C4-2B (cell line): ENCODE results near the gene CEP70.

Experiments used
- CTCF ChIP-seq: fragments of 450-650 bp; conservative IDR thresholded peaks from 2 replicates; pipeline ENCODE4 v1.5.1; 2017; ENCODE audit warnings: mild to moderate bottlenecking
- ZFX ChIP-seq: fragments of 450-650 bp; IDR thresholded peaks from 2 replicates; pipeline ENCODE4 v1.6.1; 2017

GRCh38 chr3:138629526-138629925 is 35.5 kb upstream of the CEP70 start:
- TF ChIP-seq CTCF (no peak), ZFX (no peak)
